T-helper 1 cell (primary cell): Measurements from ENCODE around the gene SF3A2.

ENCODE experiments used
- DNase-seq, 5 donors: peaks; one replicate each; pipeline ENCODE4 v3.0.0-alpha.2; 2012 to 2020

The SF3A2 gene

GRCh38 chr19:2227415-2228156, 9.0 kb upstream of the SF3A2 start:
- DNase-seq, result no peak

GRCh38 chr19:2228157-2229030, 8.2 kb upstream of the SF3A2 start:
- no peak for DNase-seq

GRCh38 chr19:2229103-2230032, 7.3 kb upstream of the SF3A2 start:
- no peak for DNase-seq

GRCh38 chr19:2230033-2230531, 6.5 kb upstream of the SF3A2 start:
- no peak for DNase-seq

GRCh38 chr19:2230807-2231533, 5.7 kb upstream of the SF3A2 start:
- DNase-seq, result no peak

GRCh38 chr19:2231621-2232221, 4.9 kb upstream of the SF3A2 start:
- DNase-seq, result no peak

GRCh38 chr19:2232286-2233151, 4.1 kb upstream of the SF3A2 start:
- DNase-seq, result no peak

GRCh38 chr19:2233601-2234280, 2.9 kb upstream of the SF3A2 start:
- DNase-seq, result no peak

GRCh38 chr19:2234996-2235380, 1.6 kb upstream of the SF3A2 start:
- DNase-seq, result no peak

- DNase-seq, result no peak
Observed at GRCh38 chr19:2235381-2236063, 1.1 kb upstream of the SF3A2 start.

- no peak for DNase-seq
Observed at GRCh38 chr19:2236064-2236313, 635 bp upstream of the SF3A2 start.

GRCh38 chr19:2237051-2237868, 636 bp downstream of the SF3A2 start:
- DNase-seq, result no peak

GRCh38 chr19:2237869-2238153, 1.2 kb downstream of the SF3A2 start:
- DNase-seq, result no peak

- DNase-seq, result no peak
Observed at GRCh38 chr19:2239173-2239572, 2.5 kb downstream of the SF3A2 start.

GRCh38 chr19:2239771-2240770, 3.4 kb downstream of the SF3A2 start:
- DNase-seq, result peak in 2 of 5 donors; percentile 40 to 49

GRCh38 chr19:2240881-2241760, 4.5 kb downstream of the SF3A2 start:
- DNase-seq, result no peak

GRCh38 chr19:2242092-2242537, 5.5 kb downstream of the SF3A2 start:
- DNase-seq, result no peak
